HG02943 (cell line): ENCODE data around the gene SHISA9.

Source experiments
- ATAC-seq: cut with Tn5 transposase; IDR thresholded peaks from one replicate; pipeline ENCODE4 v1.9.1; 2021; ENCODE audit warnings: mild to moderate bottlenecking, low read depth, moderate library complexity; ENCODE audit not compliant: unreplicated experiment

Gene SHISA9

GRCh38 chr16:13106464-13106863 lies 205.1 kb downstream of the SHISA9 start:
- ATAC-seq = no peak

DNA sequence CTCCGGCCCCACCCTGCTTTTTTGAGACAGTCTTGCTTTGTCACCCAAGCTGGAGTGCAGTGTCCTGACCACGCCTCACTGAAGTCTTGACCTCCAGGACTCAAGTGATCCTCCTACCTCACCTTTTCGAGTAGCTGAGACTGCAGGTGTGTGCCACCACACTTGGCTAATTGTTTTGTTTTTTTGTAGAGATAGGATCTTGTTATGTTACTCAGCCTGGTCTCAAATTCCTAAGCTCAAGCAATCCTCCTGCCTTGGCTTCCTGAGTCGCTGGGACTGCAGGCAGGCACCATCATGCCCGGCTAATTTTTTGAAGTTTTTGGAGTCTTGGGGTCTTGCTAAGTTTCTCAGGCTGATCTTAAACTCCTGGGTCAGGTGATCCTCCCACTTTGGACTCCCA lies 206.7 kb downstream of the SHISA9 start:
- ATAC-seq = no peak

DNA sequence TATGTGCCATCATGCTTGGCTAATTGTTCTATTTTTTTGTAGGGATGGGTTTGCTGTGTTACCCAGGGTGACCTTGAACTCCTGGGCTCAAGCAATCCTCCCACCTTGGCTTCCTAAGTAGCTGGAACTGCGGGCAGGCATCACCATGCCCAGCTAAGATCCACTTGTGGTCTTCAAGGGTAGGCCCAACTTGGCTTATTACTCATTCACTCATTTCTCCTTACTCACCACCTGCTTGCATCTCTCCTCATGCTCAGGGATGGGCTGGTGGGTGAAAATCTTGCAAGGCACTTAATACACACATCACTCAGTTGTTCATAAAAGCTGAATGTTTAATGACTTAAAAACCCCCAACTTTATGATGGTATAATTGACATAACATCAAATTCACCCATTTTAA lies 207.8 kb downstream of the SHISA9 start:
- ATAC-seq = no peak

- no peak for ATAC-seq
Measured at GRCh38 chr16:13110124-13110796, 208.9 kb downstream of the SHISA9 start.

DNA sequence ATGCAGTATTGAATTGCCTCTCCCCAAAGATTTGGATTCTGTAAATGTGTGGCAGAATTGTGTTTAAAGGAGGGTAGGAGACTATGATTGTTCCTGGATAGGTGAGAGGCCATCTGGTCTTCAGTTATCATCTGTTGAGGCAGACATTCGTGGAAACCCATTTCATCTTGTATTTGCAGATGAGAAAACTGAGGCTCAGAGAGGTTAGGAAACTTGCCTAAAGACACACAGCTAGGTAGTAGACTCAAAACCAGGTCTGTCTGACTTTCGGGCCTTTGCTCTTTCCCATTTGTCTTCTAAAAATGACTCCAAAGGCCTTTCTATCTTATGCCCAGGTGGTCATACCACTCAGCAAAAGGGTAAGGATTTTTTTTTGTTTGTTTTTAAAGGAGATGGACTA lies 210.3 kb downstream of the SHISA9 start:
- ATAC-seq = no peak

DNA sequence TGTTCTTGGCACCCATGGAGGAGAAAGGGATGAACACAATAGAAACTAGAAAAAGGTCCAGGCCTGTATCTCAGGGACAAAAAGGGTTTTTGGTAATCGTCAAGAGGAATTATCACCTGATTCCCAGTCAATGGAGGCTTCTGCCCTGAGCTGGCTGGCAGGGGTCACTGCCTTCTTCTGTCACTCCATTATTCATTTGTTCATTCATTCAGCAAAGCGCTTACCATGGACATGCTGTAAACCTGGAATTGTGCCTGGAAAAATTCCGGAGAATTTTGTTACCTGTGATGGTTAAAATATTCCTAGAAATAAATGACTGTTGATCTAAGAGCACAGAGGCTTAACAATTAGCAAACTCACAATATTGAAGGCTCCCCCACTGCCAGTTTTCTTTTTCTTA lies 212.3 kb downstream of the SHISA9 start:
- no peak for ATAC-seq

GRCh38 chr16:13118091-13118490 lies 216.7 kb downstream of the SHISA9 start:
- ATAC-seq = no peak

- no peak for ATAC-seq
Measured at GRCh38 chr16:13120091-13120490, 218.7 kb downstream of the SHISA9 start.

GRCh38 chr16:13120557-13120956 lies 219.2 kb downstream of the SHISA9 start:
- no peak for ATAC-seq

- no peak for ATAC-seq
Measured at GRCh38 chr16:13123991-13124390, 222.6 kb downstream of the SHISA9 start.

GRCh38 chr16:13127144-13127543 lies 225.7 kb downstream of the SHISA9 start:
- ATAC-seq = no peak

- no peak for ATAC-seq
Measured at GRCh38 chr16:13130586-13130985, 229.2 kb downstream of the SHISA9 start.

- ATAC-seq = no peak
Measured at GRCh38 chr16:13134836-13135235, 233.4 kb downstream of the SHISA9 start.

DNA sequence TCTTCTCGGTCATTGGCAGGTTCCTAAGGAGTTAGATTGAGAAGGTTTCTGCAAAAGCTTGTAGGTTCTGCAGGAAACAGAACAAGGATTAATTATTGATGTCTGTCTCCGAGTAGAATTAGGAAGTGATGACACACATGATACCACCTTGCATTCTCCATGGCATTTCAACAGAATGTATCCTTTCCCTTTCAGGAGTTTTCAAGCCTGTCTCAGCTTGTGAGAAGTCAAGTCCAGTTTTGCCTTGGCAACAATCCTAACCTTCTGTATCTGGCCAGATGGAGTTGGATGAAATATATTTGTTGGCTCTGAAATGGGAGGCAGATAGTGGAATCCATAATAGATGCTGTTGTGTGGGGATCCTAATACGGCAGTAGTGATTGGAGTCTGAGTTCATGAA lies 235.5 kb downstream of the SHISA9 start:
- ATAC-seq = no peak

GRCh38 chr16:13138528-13138927 lies 237.1 kb downstream of the SHISA9 start:
- no peak for ATAC-seq

- ATAC-seq = no peak
Measured at GRCh38 chr16:13139661-13140241, 238.4 kb downstream of the SHISA9 start.

GRCh38 chr16:13143551-13143950 lies 242.2 kb downstream of the SHISA9 start:
- no peak for ATAC-seq

DNA sequence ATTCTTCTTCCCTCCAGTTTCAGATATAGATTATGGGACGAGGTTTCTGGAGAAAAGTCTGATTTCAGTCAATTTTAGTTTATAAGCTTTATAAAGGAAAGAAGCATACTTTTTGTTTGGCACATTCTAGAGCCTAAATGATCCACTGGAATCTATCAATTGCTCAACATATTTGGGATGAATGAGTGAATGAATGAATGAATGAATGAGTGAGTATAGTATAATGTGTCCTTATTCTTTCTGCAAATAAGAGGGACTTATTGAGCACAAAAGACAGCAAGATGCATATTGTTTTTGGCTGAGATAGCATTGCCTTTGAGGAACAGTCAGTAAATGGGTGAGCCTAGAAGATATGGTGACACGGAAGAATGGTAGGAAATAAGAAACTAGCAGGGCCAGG lies 245.4 kb downstream of the SHISA9 start:
- no peak for ATAC-seq

GRCh38 chr16:13148294-13148693 lies 246.9 kb downstream of the SHISA9 start:
- no peak for ATAC-seq

DNA sequence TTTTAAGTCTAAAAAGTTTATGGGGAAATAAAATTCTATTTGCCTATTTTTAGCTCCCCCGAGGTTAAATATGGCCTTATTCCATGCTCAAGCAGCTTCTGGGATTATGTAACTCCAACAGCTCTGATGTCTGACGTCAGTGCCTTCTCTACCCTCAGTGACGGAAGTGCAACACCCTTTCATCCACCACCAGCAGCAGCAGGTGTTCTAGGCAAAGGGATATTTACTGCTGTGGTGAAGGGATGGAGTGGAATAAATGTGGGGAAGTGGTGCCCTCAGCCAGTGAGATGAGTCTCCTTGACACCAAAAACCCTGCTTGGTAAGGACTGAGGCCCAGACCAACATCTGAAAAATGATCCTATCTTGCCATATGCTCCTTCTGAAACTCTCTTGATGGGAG lies 247.4 kb downstream of the SHISA9 start:
- no peak for ATAC-seq

DNA sequence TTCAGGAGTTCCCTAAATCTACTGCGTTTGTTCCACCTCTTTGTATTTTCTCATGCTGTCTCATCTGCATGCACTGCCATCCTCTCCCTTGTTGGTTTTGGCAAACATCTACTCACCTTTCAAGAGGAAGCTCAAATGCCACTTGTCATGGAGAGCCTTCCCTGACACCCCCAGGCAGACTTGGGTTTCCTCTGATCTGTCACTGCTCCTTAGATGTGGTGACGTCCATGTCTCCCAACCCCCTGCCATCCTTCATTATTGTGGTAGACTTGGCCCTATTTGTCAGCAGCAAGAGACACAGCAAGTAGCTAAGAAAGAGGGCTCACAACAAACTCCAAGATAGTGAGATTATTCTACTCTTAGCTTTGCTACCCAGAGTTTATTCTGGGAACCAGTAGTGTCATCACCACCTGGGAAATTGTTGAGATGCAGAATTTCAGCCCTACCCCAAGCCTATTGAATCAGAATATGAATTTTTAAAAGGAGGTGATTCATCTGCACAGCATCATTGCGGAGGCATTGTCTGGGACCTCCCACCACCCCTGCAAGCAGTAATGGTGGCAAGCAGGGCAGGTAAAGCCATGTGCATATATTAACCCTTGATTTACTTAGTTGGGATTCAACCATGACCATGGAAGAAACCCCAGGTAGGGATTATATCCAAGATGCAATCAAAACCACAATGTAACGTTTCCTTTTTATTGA lies 248.9 kb downstream of the SHISA9 start:
- no peak for ATAC-seq

DNA sequence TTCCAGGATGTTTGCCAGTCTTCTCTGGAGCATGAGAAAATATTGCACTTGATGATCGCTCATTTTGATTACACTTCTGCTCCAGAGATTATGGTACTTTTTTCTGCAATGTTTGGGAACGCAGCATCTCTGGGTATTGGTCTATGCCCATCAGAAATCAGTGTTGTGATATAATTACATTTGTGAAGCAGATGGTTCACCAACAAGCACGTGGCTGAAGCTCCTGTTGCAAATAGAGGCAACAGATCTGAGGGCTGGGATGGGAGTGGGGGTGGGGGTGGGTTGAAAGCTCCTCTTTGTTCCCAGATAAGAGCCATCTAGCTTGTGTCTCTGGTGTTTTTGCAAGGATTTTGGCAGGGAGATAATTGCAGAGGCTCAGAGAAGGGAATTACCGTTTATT lies 252.3 kb downstream of the SHISA9 start:
- ATAC-seq = no peak
